Measurements from ENCODE around the gene NTSR1.

DNA sequence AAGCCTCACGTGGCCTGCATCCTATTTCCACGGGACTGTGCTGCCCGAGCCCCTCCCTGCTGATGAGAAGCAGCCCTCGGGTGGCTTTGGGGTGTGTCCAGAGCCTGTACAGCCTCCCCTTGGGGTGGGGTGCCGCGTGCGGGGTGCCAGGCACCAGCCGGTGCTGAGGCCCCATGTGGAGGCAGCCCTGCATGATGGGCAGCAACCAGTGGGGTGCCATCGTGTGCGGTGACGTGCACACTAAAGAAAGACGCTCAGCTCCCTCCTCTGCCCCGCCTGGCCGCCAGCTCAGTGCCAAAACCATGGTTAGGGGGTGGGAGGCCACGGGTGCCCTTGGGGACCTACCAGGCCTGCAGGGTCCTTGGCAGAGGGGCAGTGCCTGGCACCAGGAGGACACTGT is 26.2 kb downstream of the NTSR1 start:
- TF ChIP-seq, protein P1, sequence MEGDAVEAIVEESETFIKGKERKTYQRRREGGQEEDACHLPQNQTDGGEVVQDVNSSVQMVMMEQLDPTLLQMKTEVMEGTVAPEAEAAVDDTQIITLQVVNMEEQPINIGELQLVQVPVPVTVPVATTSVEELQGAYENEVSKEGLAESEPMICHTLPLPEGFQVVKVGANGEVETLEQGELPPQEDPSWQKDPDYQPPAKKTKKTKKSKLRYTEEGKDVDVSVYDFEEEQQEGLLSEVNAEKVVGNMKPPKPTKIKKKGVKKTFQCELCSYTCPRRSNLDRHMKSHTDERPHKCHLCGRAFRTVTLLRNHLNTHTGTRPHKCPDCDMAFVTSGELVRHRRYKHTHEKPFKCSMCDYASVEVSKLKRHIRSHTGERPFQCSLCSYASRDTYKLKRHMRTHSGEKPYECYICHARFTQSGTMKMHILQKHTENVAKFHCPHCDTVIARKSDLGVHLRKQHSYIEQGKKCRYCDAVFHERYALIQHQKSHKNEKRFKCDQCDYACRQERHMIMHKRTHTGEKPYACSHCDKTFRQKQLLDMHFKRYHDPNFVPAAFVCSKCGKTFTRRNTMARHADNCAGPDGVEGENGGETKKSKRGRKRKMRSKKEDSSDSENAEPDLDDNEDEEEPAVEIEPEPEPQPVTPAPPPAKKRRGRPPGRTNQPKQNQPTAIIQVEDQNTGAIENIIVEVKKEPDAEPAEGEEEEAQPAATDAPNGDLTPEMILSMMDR (IDR thresholded peaks at IDR 0.05): no peak
- TF ChIP-seq POLR2A (IDR thresholded peaks at IDR 0.05): no peak

Data from right lobe of liver (tissue), 4 donors.